ENCODE results near the gene KLF11.
"Not testable (repeated sequence)": the region's sequence is repeated elsewhere in the genome, so short reads cannot be mapped to it uniquely, and the experiment has no call there.

DNA sequence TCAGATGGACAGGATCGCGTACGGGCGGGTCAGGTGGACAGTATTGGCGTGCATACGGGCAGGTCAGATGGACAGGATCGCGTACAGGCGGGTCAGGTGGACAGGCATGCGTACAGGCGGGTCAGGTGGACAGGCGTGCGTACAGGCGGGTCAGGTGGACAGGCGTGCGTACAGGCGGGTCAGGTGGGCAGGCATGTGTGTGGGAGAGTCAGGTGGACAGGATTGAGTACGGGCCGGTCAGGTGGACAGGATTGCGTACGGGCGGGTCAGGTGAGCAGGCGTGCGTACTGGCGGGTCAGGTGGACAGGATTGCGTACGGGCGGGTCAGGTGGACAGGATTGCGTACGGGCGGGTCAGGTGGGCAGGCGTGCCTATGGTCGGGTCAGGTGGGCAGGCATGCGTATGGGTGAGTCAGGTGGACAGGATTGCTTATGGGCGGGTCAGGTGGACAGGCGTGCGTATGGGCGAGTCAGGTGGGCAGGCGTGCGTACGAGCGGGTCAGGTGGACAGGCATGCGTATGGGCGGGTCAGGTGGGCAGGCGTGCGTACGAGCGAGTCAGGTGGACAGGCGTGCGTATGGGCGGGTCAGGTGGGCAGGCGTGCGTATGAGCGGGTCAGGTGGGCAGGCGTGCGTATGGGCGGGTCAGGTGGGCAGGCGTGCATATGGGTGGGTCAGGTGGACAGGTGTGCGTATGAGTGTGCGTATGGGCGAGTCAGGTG, 31.6 kb upstream of the KLF11 start:
- not testable (repeated sequence) for TF ChIP-seq CTCF (IDR thresholded peaks at IDR 0.05; ENCODE audit: insufficient read depth, low read length); REST (IDR thresholded peaks at IDR 0.05; ENCODE audit: insufficient replicate concordance, low read depth); GABPA (IDR thresholded peaks at IDR 0.05; ENCODE audit: low read depth); POLR2AphosphoS5 (IDR thresholded peaks at IDR 0.05; ENCODE audit: low read depth); SPI1 (IDR thresholded peaks at IDR 0.05; ENCODE audit: borderline replicate concordance, low read depth)
